ENCODE measurements around the gene SH3D19. TPM values are rescaled to one million over a fixed set of nuclear protein-coding genes. Genes with fewer than 3 reads are reported as not detected.

Gene SH3D19
- total RNA-seq, 1 donor from 2014 or later, result 86.6 TPM

DNA sequence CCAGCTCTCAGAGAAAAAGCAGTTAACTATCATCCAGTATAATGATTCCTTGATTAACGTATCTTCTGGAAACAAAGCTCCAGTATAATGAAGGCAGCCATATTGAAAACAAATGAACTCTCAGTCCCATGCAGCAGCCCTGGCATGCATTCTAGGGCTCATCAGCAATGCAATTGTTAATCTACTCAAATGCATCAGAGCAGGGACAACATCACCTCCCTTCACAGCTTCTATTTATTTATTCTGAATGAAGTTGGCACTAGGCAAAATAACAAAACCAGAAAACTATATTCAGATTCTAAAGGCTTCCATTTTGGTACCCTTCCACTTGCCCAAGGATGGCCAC is 11.4 kb downstream of the SH3D19 start:
- Histone ChIP-seq H3K27ac (no peak overlapping the region), H3K4me3 (no peak overlapping the region), H3K36me3 (no peaks in the 10 kb centered on the region), H3K27me3 (ENCODE audit: low read depth) (no peaks in the 10 kb centered on the region), H3K9me3 (no peaks in the 10 kb centered on the region), H3K4me1 (peaks cover 41% of the 10 kb centered on the region)
- intact Hi-C loops (cut with DNase I), result no loop called here
- TF ChIP-seq, protein P1, sequence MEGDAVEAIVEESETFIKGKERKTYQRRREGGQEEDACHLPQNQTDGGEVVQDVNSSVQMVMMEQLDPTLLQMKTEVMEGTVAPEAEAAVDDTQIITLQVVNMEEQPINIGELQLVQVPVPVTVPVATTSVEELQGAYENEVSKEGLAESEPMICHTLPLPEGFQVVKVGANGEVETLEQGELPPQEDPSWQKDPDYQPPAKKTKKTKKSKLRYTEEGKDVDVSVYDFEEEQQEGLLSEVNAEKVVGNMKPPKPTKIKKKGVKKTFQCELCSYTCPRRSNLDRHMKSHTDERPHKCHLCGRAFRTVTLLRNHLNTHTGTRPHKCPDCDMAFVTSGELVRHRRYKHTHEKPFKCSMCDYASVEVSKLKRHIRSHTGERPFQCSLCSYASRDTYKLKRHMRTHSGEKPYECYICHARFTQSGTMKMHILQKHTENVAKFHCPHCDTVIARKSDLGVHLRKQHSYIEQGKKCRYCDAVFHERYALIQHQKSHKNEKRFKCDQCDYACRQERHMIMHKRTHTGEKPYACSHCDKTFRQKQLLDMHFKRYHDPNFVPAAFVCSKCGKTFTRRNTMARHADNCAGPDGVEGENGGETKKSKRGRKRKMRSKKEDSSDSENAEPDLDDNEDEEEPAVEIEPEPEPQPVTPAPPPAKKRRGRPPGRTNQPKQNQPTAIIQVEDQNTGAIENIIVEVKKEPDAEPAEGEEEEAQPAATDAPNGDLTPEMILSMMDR (IDR thresholded peaks at IDR 0.05), result no peak
- ATAC-seq, result no peak
- no peak for DNase-seq

DNA sequence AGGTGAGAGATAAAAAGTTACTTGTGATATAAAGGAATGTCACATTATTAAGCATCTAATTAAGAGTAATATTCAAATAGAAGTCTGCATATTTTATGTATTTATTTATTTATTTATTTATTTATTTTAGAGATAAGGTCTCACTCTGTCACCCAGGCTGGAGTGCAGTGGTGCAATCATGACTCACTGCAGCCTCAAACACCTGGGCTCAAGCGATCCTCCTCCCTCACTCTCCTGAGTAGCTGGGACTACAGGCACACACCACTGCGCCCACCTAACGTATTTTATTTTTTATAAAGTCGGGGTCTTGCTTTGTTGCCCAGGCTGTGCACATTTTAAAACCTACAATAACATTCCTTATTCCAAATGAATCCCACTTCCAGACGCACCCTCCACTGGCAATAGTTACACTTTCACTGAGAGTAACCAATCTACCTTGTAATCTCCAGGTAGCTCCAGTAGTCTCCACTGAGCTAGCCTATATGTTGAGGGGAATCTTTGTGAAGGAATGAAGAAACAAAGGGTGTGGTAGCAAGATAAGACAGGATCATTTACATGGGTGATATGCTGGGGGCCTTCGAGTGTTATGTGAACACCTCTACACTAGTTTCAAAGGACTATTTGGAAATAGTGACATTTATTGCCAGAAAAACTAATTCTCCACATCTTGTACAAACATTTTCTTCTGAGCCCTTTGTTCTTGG is 11.9 kb downstream of the SH3D19 start:
- H3K9me3 ChIP-seq, result no peaks in the 10 kb centered on the region
- H3K4me3 ChIP-seq, result no peak overlapping the region
- ATAC-seq, result peak in 1 of 2 donors; percentile 57
- no peaks in the 10 kb centered on the region for H3K27me3 ChIP-seq (ENCODE audit: low read depth)
- no peaks in the 10 kb centered on the region for H3K36me3 ChIP-seq
- TF ChIP-seq, protein P1 (IDR thresholded peaks at IDR 0.05), result no peak
- intact Hi-C loops (cut with DNase I), result no loop called here
- peaks cover 41% of the 10 kb centered on the region for H3K4me1 ChIP-seq
- DNase-seq, result no peak
- H3K27ac ChIP-seq, result no peak overlapping the region

DNA sequence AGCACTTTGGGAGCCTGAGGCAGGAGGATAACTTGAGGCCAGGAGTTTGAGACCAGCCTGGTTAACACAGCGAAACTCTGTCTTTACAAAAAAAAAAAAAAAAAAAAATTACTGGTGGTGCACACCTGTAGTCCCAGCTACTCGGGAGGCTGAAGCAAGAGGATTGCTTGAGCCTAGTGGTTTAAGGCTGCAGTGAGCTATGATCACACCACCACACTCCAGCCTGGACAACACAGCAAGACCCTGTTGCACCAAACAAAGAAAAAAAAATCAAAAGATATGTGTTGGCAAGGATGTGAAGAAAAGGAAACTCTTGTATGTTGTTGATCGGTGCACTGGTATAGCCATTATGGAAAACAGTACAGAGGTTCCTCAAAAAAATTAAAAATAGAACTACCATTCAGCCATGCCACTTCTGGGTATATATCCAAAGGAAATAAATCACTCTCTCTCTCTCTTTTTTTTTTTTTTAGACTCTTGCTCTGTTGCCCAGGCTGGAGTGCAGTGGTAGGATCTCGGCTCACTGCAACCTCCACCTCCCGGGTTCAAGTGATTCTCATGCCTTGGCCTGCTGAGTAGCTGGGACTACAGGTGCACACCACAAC is 15.2 kb downstream of the SH3D19 start:
- H3K4me3 ChIP-seq, result no peak overlapping the region
- TF ChIP-seq, protein P1 (IDR thresholded peaks at IDR 0.05), result no peak

DNA sequence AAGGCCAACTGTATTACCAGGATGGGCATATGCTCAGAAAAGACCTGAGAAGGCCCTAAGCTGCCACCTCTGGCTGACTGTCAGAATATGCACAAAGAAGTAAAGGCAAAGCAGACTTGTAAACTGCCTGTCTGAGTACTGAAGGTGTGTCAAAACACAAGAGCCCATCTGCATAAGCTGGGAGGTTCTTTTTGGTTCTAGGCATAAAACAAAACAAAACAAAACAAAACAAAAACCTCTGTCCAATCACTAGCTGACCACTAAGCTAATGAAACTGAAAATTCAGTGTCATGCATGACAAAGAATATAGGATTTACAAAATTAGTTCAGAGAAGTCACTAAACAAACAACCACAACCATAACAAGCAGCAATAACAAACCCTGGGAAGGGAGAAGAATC is 20.6 kb downstream of the SH3D19 start:
- Histone ChIP-seq H3K4me3 (no peak overlapping the region), H3K9me3 (no peaks in the 10 kb centered on the region), H3K27ac (no peak overlapping the region), H3K27me3 (ENCODE audit: low read depth) (no peaks in the 10 kb centered on the region), H3K4me1 (no peaks in the 10 kb centered on the region), H3K36me3 (no peaks in the 10 kb centered on the region)
- ATAC-seq (no peak), DNase-seq (no peak)
- TF ChIP-seq, protein P1 (IDR thresholded peaks at IDR 0.05), result no peak
- intact Hi-C loops (cut with DNase I), result no loop called here

More for the DNA sequence above, 15.2 kb downstream of the SH3D19 start:
- intact Hi-C loops (cut with DNase I), result no loop called here
- DNase-seq (no peak), ATAC-seq (no peak)
- H3K4me1 ChIP-seq, result peaks cover 31% of the 10 kb centered on the region
- H3K36me3 ChIP-seq, result no peaks in the 10 kb centered on the region
- no peak overlapping the region for H3K27ac ChIP-seq
- H3K9me3 ChIP-seq, result no peaks in the 10 kb centered on the region
- no peaks in the 10 kb centered on the region for H3K27me3 ChIP-seq (ENCODE audit: low read depth)

DNA sequence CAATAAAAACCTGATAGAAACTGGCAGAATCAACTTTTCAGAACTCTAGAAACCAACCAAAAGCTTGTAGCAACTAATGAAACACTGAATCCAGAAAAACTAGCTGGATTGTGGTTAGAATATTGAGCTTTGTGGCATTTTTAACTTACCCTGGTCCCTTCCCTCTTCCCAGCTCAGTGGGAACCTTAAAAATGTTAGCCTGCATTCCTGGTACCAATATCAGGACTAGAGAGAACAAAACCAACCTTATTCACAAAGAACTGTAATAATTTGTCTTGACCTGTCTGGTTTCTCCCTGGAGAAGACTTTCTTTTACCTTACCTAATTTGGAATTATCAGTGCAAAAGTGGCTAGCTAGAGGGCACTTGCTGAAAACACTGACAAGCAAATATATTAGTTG is 21.2 kb downstream of the SH3D19 start:
- H3K4me1 ChIP-seq, result no peaks in the 10 kb centered on the region
- no peaks in the 10 kb centered on the region for H3K36me3 ChIP-seq
- H3K9me3 ChIP-seq, result no peaks in the 10 kb centered on the region
- no peaks in the 10 kb centered on the region for H3K27me3 ChIP-seq (ENCODE audit: low read depth)
- intact Hi-C loops (cut with DNase I), result no loop called here
- ATAC-seq, result no peak
- TF ChIP-seq, protein P1 (IDR thresholded peaks at IDR 0.05), result no peak
- no peak overlapping the region for H3K4me3 ChIP-seq
- no peak overlapping the region for H3K27ac ChIP-seq
- no peak for DNase-seq
